Skeletal muscle cell (primary cell): ENCODE measurements around the gene THSD7A.

Source experiments
- DNase-seq: peaks from one replicate; pipeline ENCODE4 v3.0.0-alpha.2; 2010; ENCODE audit warnings: low read depth
- H3K4me3 ChIP-seq: 2 replicates; pipeline ENCODE4 v1.5.1; 2011; ENCODE audit warnings: low read depth, mild to moderate bottlenecking, control low read depth, low read length, moderate library complexity

THSD7A gene

DNA sequence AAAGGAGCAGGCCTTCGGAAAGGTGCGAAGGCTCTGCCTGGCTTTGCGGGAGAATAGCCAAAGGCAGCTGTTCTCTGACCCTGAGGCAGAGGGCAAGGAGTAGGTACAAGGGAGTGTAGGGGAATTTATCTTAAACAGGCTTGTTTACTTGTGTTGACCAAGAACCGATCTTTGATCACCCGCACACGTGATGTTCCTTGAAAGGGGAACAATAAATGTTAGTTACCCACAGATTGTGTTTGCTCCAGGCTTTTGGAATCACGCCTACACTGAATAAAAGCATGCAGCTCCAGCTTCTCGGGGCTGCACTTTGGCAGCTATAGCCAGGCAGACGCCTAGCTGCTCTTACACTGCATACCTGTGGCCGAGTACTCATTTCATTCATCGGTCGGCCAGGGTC lies 437.6 kb downstream of the THSD7A start:
- no peak for DNase-seq
- no peak overlapping the region for H3K4me3 ChIP-seq

GRCh38 chr7:11379641-11380040 lies 452.4 kb downstream of the THSD7A start:
- H3K4me3 ChIP-seq, result no peak overlapping the region
- DNase-seq, result no peak

GRCh38 chr7:11376529-11376928 lies 455.5 kb downstream of the THSD7A start:
- no peak for DNase-seq
- H3K4me3 ChIP-seq, result no peak overlapping the region

GRCh38 chr7:11374629-11375028 lies 457.4 kb downstream of the THSD7A start:
- no peak for DNase-seq

GRCh38 chr7:11373546-11374142 lies 458.4 kb downstream of the THSD7A start:
- H3K4me3 ChIP-seq, result no peak overlapping the region
- no peak for DNase-seq

More at GRCh38 chr7:11374629-11375028, 457.4 kb downstream of the THSD7A start:
- no peak overlapping the region for H3K4me3 ChIP-seq

GRCh38 chr7:11369696-11370095 lies 462.3 kb downstream of the THSD7A start:
- H3K4me3 ChIP-seq, result no peak overlapping the region
- DNase-seq, result no peak

DNA sequence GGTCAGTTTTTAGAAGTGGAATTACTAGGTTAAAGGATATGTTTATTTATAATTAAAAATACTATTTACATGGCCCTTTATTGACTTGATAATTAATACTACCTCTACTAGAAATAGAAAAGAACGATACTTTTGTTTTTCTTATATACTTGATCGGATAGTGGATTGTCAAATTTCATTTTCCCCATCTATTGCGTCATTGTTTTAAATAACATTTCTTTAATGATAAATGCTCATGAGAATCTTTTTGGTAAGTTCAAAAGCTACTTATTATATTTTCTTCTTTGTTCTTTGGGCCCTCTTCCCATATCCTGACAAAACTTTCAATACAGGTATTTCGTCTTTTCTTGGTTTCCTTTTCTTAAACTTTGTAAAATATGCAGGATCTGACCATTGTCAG lies 465.9 kb downstream of the THSD7A start:
- no peak overlapping the region for H3K4me3 ChIP-seq
- DNase-seq, result no peak

DNA sequence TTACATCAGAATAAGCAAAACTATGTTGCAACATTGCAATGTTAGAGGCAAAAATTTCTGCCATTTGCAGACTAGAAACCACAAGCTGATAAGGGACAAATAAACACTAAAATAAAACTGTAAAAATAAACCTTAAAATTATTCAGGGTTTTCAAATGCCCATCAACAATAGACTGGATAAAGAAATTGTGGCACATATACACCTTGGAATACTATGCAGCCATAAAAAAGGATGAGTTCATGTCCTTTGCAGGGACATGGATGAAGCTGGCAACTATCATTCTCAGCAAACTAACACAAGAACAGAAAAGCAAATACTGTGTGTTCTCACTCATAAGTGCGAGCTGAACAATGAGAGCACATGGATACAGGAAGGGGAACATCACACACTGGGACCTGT lies 473.4 kb downstream of the THSD7A start:
- no peak overlapping the region for H3K4me3 ChIP-seq

DNA sequence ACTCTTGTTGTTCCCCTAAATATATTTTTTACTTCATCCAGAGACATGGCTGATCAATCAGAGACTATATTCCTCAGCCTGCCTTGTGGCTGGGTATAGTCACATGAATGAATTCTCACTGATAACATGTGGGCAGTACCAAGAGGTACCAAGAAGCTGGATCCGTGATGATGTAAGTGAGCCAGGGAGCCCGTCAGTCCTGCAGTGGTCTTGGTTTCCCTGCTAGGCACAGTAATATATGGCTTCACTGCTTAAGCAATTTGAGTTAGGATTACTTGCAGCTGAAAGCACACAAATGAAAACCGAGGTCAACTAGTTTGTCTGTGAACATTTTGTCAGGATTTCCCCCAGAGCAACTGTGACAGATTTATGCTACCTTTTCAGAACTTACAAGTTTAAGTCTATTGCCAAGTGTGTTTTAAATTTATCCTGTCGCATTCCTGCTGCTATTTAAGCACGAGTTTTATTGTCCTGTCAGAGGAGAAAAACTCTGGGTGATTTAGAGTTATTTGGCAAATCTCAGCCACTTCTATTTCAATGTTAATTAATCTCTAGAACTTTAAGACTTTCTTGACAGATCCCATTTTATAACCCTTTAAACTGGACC lies 476.5 kb downstream of the THSD7A start:
- H3K4me3 ChIP-seq, result no peak overlapping the region
- no peak for DNase-seq

More for the DNA sequence above, 473.4 kb downstream of the THSD7A start:
- no peak for DNase-seq

DNA sequence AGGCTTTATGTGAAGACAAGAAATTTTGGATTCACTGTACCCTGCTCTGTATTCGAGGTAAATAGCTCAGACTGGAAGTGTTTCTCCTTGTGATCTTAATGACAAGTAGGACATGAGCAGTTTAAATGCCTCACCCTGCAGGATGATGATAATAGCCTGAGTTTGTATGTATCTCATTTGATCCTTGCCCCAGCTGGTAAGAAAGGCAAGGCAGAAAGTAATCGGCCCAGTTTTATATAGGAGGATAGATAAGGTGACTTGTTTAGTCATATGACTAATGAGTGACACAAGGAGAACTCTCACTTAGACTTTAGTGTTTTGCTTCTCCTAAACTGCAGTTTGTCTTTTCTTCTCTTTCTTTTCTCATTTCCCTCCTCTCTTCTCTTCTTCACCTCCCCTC lies 485.7 kb downstream of the THSD7A start:
- no peak for DNase-seq

DNA sequence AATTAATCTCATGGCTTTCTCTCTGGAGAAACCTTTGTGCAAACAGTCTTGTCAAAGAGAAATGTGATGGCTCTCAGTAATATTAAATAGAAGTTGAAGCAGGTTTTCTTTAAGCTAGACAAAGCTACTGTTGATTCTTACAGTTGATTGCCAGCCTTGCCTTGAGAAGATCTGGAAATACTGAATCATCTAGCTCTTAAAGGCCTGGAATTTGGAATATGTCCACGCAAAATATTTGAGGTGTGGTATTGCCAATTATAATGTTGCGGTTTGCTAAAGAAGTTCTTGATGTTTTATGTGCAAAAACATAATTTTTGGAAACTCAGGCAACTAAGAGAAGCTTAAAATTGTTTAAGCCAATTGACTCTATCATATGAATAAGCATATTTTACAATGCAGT lies 486.4 kb downstream of the THSD7A start:
- no peak for DNase-seq

More for the DNA sequence above, 485.7 kb downstream of the THSD7A start:
- no peak overlapping the region for H3K4me3 ChIP-seq

GRCh38 chr7:11343818-11344413 lies 488.1 kb downstream of the THSD7A start:
- no peak for DNase-seq
- no peak overlapping the region for H3K4me3 ChIP-seq

More for the DNA sequence above, 486.4 kb downstream of the THSD7A start:
- H3K4me3 ChIP-seq, result no peak overlapping the region

DNA sequence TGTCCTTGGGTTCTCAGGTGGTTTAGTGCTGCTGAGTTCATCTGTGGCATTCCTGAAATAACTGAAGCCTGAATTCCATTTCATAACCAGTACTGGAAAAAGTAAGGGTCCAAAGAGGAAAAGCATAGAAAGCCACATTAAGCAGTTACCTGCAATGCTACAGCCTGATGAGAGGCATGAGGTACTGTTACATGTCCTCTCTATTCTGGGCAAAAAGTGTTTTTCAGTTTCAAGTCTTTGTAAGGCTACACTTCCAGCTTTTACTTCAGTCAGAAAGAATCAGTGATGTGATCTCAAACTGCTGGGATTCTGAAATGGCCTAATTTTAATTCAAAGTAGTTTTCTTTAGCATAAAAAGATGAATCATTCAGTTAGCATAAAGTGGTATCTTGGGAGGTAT lies 488.9 kb downstream of the THSD7A start:
- H3K4me3 ChIP-seq, result no peak overlapping the region
- DNase-seq, result no peak

- DNase-seq, result no peak
- no peak overlapping the region for H3K4me3 ChIP-seq
Observed at GRCh38 chr7:11341285-11341944, 490.6 kb downstream of the THSD7A start.

DNA sequence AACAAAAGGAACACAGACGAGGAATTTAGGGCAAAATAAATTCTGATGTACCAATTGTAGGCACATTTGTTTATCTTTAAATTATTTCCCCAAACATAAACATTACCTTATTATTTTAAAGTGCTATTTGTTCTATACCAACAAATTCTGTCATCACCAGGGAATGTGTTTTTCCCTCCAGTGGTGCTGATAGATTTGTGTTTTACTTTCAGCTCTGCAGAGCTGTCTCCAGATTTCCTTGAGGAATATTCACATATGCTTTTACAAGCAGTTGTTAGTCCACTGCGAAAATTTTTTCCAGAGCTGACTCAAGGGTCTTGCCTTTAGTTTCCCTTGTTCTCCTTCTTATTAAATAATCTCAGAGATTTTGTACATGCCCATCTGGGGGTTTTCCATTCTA lies 495.6 kb downstream of the THSD7A start:
- DNase-seq, result no peak
- H3K4me3 ChIP-seq, result no peak overlapping the region

DNA sequence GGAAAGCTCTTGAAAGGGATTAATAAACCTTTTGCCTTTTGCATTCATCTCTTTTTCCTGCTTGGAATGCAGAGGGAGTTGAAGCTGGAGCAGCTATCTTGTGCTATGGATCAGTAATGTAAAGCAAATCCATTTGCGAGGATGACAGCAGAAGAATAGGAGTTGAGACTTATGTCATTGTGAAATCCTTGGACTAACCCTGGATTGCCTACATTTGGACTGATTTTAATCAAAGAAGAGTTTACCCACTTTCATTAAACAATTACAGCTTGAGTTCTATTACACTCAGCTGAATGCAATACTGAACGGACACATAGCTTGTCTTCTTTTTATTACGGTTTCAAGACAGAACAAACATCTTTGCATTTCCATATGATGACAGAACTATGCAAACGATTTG lies 496.1 kb downstream of the THSD7A start:
- H3K4me3 ChIP-seq, result no peak overlapping the region
- DNase-seq, result no peak

- no peak for DNase-seq
- no peak overlapping the region for H3K4me3 ChIP-seq
Observed at GRCh38 chr7:11332865-11333228, 499.2 kb downstream of the THSD7A start.

DNA sequence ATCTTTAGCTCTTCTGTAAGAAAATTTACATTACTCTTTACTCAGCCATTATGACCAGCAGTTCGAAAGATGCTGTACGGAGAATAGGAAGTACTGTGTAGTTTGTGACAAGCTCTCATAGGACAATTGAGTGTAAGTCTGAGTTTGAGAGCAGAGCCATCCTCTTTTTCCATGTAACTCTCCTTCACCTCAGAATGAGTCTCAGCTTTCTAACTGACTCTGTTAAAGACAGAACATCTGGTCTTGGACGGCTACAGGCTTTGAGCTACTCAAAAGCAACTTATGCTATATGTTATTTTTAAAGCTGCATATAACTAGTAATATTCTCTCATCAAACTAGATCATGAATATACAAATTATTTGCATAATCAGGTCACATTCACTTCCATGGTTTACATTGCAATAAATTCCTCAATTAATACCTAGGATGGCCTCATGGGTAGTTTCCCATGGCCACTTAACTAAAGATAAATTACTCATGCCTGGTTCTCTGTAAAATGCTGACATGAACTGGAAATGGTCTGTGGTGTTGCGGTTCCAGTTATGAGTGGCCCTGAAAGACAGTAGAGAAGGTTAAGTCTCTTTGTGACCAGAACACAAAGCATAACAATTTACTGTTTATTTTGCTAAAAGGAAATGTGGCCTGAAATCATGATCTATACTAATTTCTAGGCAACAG lies 499.7 kb downstream of the THSD7A start:
- DNase-seq, result no peak
- no peak overlapping the region for H3K4me3 ChIP-seq

DNA sequence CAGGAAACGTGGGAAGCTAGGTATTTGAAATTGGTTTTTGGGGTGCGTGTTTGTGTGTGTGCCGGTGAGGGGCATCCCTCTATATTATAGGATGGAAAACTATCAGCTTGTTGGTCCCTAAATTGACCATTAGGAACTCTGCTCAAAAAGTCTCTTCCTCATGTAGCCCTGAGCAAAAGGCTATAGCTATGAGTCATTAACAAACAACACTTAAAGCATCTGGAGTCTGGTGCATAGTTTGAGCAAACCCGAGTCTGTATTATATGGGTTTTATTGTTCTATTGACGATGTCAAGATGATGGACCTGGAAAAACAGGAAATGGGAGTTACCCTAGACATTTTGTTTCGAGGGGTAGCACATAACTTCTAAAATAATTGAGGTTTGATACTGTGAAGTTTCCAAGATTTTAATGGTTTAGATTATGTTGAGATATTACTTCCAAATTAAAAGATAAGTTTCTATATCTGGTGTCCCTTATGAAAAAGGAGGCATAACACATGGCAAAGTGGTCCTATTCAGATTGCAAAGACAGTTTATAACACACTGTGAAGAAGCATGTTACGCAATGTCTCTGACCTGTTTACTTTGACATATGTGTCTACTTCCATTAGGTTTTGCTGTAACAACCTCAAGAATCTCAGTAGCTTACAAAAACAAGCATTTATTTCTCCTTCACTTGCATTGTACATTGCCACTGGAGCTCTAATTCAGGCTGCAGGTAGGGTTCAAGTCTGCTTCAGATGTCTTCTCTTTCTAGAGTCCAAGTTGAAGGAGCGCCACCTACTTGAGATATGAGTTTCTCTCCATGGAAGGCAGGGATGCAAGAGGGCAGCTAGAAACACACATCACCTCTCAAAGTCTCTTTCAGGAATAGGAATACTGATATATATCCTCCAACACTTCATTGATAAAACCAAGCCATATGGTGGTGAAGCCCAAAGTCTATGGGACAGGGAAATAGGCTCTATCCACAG lies 500.6 kb downstream of the THSD7A start:
- no peak overlapping the region for H3K4me3 ChIP-seq
- DNase-seq, result no peak
